AG10803 (cell line): ENCODE measurements around the gene C14orf119.
A peak's percentile ranks its signal among the peaks of the same experiment; 100 is the strongest.

Experiments
- DNase-seq: peaks from one replicate; pipeline ENCODE4 v3.0.0; 2010; ENCODE audit warnings: low read depth
- H3K4me3 ChIP-seq: 2 replicates; pipeline ENCODE4 v1.5.1; 2011; ENCODE audit warnings: mild to moderate bottlenecking, low read length, control low read depth
- TF ChIP-seq, protein P1 (sequence below): conservative IDR thresholded peaks from 2 replicates; pipeline ENCODE4 v1.5.1; 2011; ENCODE audit warnings: mild to moderate bottlenecking, low read length, control low read depth, inconsistent platforms

C14orf119 gene, protein sequence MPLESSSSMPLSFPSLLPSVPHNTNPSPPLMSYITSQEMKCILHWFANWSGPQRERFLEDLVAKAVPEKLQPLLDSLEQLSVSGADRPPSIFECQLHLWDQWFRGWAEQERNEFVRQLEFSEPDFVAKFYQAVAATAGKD

DNA sequence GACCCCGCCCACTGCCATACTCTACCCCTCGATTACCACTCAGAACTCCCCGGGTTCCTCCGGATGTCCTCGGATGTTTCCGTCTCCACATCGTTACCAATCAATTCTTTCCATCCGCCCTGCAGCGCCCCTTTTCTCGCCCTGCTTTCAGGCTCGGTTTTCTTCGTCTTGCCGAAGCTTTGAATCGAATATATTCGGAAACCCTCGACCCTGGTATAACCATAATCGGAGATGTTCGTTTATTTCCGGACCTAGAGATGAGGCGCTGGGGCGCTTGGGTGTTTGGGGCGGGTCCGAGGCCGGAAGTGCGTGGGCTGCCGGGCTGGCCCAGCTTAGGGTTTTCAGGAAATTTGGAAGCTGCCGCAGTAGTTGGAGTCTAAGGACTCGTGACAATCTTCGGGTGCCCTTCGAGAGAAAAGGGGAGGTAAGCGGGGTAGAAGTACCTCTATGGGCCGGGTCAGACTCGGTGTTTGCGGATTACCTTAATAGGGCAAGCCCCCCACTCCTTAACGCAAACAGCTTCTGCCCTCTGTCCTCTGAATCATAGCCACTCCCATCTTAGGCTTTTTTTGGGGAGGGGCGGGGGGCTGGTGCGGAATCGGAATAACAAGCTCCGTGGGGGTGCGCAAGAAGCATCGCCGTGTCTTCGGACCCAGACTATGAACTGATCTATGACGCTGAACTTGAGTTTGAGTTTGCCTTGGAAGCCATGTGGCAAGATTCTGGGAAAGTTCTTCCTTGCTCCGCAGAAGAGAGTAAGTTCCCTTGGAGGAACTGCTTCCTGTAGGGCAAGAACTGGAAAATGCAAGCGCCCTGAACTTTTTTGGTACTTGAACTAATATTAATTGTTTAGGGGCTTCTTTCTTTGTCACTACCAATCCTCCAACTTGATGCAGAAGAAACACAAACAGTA is at the start of gene C14orf119:
TSS of gene C14orf119 (plus strand) at position 310 of the 913 bp plus-strand sequence. CDS start 2,154 bp downstream, outside the sequence.
- TF ChIP-seq, protein P1, sequence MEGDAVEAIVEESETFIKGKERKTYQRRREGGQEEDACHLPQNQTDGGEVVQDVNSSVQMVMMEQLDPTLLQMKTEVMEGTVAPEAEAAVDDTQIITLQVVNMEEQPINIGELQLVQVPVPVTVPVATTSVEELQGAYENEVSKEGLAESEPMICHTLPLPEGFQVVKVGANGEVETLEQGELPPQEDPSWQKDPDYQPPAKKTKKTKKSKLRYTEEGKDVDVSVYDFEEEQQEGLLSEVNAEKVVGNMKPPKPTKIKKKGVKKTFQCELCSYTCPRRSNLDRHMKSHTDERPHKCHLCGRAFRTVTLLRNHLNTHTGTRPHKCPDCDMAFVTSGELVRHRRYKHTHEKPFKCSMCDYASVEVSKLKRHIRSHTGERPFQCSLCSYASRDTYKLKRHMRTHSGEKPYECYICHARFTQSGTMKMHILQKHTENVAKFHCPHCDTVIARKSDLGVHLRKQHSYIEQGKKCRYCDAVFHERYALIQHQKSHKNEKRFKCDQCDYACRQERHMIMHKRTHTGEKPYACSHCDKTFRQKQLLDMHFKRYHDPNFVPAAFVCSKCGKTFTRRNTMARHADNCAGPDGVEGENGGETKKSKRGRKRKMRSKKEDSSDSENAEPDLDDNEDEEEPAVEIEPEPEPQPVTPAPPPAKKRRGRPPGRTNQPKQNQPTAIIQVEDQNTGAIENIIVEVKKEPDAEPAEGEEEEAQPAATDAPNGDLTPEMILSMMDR = no peak
- H3K4me3 ChIP-seq = peak within 1 kb of the TSS; percentile 97
- DNase-seq = peak; percentile 99

- TF ChIP-seq, protein P1 = no peak
- DNase-seq = no peak
- no peak overlapping the region for H3K4me3 ChIP-seq
These were observed 48.2 kb upstream of the C14orf119 start for GRCh38 chr14:23047034-23047634.

- DNase-seq = no peak
- TF ChIP-seq, protein P1 = no peak
These were observed 47.3 kb upstream of the C14orf119 start for GRCh38 chr14:23047751-23048693.

DNA sequence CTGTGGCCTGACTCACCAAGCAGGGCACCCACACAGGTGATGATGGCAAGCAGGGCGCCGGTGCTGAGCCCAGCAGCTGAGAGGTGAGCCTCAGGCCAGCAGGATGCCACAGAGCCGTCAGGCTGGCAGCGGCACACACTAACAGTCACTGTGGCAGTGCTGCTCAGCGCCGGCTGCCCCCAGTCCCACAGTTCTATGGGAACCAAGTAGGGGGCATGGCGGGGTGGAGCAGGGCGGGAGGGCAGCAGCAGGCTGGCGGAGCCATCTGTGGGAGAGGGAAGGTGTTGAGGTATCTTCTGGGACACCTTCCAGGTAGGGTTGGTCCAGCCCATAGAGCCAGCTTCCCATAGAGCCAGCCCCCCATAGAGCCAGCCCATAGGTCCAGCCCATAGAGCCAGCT is 46.3 kb upstream of the C14orf119 start:
- DNase-seq = no peak
- TF ChIP-seq, protein P1 = no peak
- no peak overlapping the region for H3K4me3 ChIP-seq

More at GRCh38 chr14:23047751-23048693, 47.3 kb upstream of the C14orf119 start:
- H3K4me3 ChIP-seq = no peak overlapping the region

DNA sequence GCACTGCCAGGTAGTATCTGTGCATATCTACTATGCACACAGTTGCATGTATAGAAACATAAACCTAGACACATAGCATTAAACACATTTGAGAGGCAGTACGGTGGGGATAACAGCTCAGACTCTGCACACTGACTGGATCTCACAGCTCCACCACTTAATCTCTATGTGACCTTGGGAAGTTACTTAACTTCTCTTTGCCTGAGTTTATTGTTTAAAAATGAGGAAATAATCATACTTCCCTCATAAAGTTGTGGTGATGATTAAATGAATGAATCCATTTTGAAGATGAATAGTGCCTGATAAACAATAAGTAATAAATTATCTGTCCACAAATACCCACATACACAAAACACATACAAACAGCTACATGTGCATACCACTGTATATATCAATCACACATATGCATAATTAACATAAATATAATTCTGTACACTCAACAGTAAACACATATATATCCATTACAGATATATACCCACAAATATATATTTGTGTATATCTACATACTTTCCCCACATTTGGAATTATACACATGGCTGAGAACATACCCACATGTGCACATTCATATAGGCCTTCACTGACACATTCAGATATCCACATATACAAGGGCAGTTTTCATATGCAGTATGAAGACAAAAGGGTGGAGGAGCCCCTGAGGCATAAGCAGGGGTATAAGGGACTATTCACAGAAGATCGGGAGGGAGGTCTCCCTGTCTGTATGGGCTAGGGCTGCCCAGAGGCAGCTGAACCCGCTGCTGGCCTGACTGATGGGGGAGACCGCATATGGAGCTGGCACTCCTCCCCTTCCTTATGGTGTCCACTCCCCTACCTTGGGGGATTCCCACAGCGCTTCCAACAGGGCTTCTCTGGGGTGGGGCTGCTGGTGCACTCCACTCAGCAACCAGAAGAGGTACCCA is 43.9 kb upstream of the C14orf119 start:
- no peak overlapping the region for H3K4me3 ChIP-seq
- DNase-seq = no peak
- TF ChIP-seq, protein P1 = no peak

GRCh38 chr14:23052182-23052623 is 43.1 kb upstream of the C14orf119 start:
- DNase-seq = no peak
- TF ChIP-seq, protein P1 = peak; percentile 12
- H3K4me3 ChIP-seq = no peak overlapping the region
